ENCODE data around the gene EHMT1. TPM values are rescaled to one million over a fixed set of nuclear protein-coding genes. Genes with fewer than 3 reads are reported as not detected.
A peak's percentile ranks its signal among the peaks of the same experiment; 100 is the strongest.

Gene EHMT1
- total RNA-seq, 1 donor from 2014 or later = 159 TPM

- no peak for TF ChIP-seq CTCF (IDR thresholded peaks at IDR 0.05; ENCODE audit: unreplicated experiment)
- peaks cover 17% of the 10 kb centered on the region for H3K36me3 Mint-ChIP-seq (ENCODE audit: insufficient read depth)
- H3K27ac Mint-ChIP-seq = peak overlapping the region; percentile 18
- H3K9me3 Mint-ChIP-seq (ENCODE audit: low read depth) = peaks cover 11% of the 10 kb centered on the region
- DNase-seq (ENCODE audit: low spot score, unreplicated experiment) = no peak
- H3K27me3 Mint-ChIP-seq = no peaks in the 10 kb centered on the region
- H3K4me1 Mint-ChIP-seq (ENCODE audit: low read depth) = peaks cover 4% of the 10 kb centered on the region
- H3K4me3 Mint-ChIP-seq (ENCODE audit: low read depth) = no peak overlapping the region
Observed at GRCh38 chr9:137705443-137705863, 86.6 kb downstream of the EHMT1 start.

- Mint-ChIP-seq H3K27me3 (no peaks in the 10 kb centered on the region), H3K9me3 (ENCODE audit: low read depth) (peaks cover 8% of the 10 kb centered on the region), H3K36me3 (ENCODE audit: insufficient read depth) (peaks cover 13% of the 10 kb centered on the region), H3K4me3 (ENCODE audit: low read depth) (no peak overlapping the region), H3K4me1 (ENCODE audit: low read depth) (peaks cover 4% of the 10 kb centered on the region), H3K27ac (no peak overlapping the region)
- no peak for DNase-seq (ENCODE audit: low spot score, unreplicated experiment)
- TF ChIP-seq CTCF (IDR thresholded peaks at IDR 0.05; ENCODE audit: unreplicated experiment) = no peak
Observed at GRCh38 chr9:137705906-137706305, 87.1 kb downstream of the EHMT1 start.

GRCh38 chr9:137707361-137707760 lies 88.6 kb downstream of the EHMT1 start:
- Mint-ChIP-seq H3K27me3 (no peaks in the 10 kb centered on the region), H3K27ac (peak overlapping the region; percentile 65), H3K4me1 (ENCODE audit: low read depth) (peaks cover 4% of the 10 kb centered on the region), H3K4me3 (ENCODE audit: low read depth) (no peak overlapping the region), H3K36me3 (ENCODE audit: insufficient read depth) (peaks cover 17% of the 10 kb centered on the region), H3K9me3 (ENCODE audit: low read depth) (peaks cover 8% of the 10 kb centered on the region)
- TF ChIP-seq CTCF (IDR thresholded peaks at IDR 0.05; ENCODE audit: unreplicated experiment) = no peak
- no peak for DNase-seq (ENCODE audit: low spot score, unreplicated experiment)

GRCh38 chr9:137708590-137709284 lies 89.9 kb downstream of the EHMT1 start:
- Mint-ChIP-seq H3K27ac (peak overlapping the region; percentile 51), H3K9me3 (ENCODE audit: low read depth) (peaks cover 1% of the 10 kb centered on the region), H3K27me3 (no peaks in the 10 kb centered on the region), H3K4me1 (ENCODE audit: low read depth) (peaks cover 4% of the 10 kb centered on the region), H3K36me3 (ENCODE audit: insufficient read depth) (peaks cover 14% of the 10 kb centered on the region), H3K4me3 (ENCODE audit: low read depth) (no peak overlapping the region)
- DNase-seq (ENCODE audit: low spot score, unreplicated experiment) = no peak
- no peak for TF ChIP-seq CTCF (IDR thresholded peaks at IDR 0.05; ENCODE audit: unreplicated experiment)

- TF ChIP-seq CTCF (IDR thresholded peaks at IDR 0.05; ENCODE audit: unreplicated experiment) = no peak
- H3K9me3 Mint-ChIP-seq (ENCODE audit: low read depth) = peaks cover 3% of the 10 kb centered on the region
- peaks cover 17% of the 10 kb centered on the region for H3K36me3 Mint-ChIP-seq (ENCODE audit: insufficient read depth)
- H3K4me3 Mint-ChIP-seq (ENCODE audit: low read depth) = no peak overlapping the region
- no peak for DNase-seq (ENCODE audit: low spot score, unreplicated experiment)
- no peak overlapping the region for H3K27ac Mint-ChIP-seq
- peaks cover 4% of the 10 kb centered on the region for H3K4me1 Mint-ChIP-seq (ENCODE audit: low read depth)
- no peaks in the 10 kb centered on the region for H3K27me3 Mint-ChIP-seq
Observed at GRCh38 chr9:137709411-137710101, 90.8 kb downstream of the EHMT1 start.
